ENCODE data around the gene ZMAT3.
"Not testable (repeated sequence)": the region's sequence is repeated elsewhere in the genome, so short reads cannot be mapped to it uniquely, and the experiment has no call there.

ZMAT3 gene, protein sequence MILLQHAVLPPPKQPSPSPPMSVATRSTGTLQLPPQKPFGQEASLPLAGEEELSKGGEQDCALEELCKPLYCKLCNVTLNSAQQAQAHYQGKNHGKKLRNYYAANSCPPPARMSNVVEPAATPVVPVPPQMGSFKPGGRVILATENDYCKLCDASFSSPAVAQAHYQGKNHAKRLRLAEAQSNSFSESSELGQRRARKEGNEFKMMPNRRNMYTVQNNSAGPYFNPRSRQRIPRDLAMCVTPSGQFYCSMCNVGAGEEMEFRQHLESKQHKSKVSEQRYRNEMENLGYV

DNA sequence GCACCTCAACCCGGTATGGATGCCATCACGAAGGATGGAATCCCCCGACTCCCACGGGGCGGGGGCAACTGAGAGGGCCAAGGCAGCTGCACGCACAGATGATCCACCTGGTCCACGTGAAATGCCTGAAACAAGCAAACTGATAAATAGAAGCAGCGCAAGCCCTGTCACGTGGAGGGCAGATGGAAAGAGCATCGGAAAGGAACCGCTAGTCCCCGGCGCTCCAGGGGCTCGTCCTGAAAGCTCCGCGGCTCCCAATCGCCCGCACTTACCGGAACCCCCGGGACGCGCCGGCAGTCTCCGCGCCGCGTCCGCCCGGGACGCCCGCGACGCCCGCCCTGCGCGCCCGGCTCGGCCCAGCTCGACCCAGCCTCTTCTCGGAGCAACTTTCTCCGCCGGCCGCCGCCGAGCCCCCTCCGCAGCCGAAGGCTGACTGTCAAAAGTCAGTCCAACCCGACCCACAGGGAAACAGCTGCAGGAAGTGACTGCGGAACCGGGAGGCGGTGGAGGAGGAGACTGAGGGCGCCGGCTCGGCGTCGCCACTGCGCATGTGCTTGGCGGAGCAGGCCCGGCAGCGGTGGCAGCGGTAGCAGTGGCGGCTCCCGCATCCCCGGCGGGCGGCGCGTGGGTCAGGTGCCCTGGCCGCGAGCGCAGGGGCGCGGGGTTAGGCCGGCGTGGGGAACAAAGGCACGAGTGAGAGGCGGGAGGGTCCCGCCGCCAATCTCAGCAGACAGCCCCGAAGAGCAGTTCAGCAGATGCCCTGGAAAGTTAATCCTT, at the start of gene ZMAT3:
Gene ZMAT3 (minus strand): TSS at position 487 of the 777 bp plus-strand sequence. CDS start 4,057 bp downstream, outside the sequence.
- DNase-seq = peak in 1 of 2 experiments; percentile 14

DNA sequence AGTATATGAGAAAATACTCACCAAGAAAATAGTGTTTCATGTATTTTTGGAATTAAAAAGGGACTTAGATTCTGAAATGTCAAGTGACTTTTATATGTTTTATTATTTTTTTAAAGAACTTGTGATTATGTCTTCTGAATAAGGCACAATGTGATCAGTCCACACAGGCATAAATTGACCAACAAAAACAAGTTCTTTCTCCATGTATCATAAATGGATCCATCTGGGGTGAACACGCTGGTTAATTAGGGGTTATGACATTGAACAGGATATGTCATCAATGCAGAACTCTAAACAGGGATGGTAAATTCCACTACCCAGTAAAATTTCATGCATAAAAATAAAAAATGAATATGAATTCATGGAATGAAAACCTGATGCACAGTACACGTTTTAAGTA, 45.2 kb upstream of the ZMAT3 start:
- DNase-seq = no peak

DNA sequence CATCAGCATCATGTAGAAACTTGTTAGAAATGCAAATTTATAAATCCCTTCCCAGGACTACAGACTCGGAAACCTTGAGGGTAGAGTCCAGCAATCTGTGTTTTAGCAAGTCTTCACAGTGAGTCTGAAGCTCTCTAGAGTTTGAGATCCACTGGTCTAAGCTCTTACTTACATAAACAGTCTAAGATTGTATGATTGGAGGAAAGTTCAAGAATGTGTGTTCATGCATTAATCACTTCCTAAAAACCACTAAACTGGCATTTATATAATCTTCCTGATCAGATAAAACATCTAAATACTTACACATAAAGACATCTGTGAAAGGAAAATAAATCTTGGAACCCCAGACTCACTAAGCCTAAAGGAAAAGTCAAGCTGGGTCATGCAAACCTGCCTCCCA, 43.8 kb upstream of the ZMAT3 start:
- not testable (repeated sequence) for DNase-seq

- DNase-seq = no peak
These were observed 42.3 kb upstream of the ZMAT3 start for GRCh38 chr3:179113903-179114302.

- no peak for DNase-seq
These were observed 36.5 kb upstream of the ZMAT3 start for GRCh38 chr3:179108086-179108485.

GRCh38 chr3:179107617-179108016, 36.0 kb upstream of the ZMAT3 start:
- DNase-seq = no peak

- DNase-seq = no peak
These were observed 34.3 kb upstream of the ZMAT3 start for GRCh38 chr3:179105881-179106280.

DNA sequence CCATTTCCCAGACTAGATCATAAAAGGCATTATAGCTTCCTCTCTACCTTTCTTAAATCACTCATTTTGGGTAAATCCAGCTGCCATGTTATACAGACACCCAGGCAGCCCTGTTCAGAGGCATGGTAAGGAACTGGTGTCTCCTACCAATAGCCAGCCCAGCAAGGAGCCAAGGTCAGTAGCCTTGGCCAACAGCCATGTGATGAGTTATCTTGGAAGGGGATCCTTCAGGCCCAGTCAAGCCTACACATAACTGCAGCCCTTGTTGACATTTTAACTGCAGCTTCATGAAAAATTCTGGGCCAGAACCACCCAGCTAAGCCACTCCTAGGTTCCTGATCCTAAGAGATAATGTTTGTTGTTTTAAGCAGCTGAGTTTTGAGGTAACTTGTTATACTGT, 29.0 kb upstream of the ZMAT3 start:
- DNase-seq = no peak

DNA sequence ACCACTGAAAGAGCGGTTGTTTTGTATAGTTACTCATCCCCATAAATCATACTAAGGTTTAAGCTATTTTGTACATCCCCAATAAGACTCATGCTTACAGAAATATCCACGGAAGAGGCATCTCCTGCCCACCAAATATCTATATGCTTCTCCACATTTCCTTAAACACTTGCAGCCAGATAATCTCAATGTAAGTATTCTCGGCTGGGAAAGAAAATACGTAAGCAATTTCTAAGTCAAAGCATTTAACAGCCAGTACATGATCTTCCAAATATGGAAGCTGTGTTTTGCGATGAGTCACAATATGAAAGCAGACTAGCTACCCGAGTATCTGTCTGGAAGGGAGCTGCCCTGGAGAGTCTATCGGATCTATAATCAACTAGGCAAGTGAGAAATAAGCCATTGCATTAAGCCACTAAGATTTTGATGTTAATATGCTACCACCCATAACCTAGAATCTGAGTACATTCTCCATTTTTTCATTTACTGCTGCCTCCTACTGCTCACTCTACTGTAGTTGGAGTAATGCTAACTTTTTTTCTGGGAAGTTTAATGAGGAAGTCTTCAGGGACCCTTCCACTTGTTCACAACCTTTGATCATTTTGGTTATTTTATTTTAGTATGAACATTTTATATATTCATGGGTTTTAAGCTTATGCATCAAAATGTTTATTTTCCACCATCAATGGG, 26.9 kb upstream of the ZMAT3 start:
- DNase-seq = no peak

DNA sequence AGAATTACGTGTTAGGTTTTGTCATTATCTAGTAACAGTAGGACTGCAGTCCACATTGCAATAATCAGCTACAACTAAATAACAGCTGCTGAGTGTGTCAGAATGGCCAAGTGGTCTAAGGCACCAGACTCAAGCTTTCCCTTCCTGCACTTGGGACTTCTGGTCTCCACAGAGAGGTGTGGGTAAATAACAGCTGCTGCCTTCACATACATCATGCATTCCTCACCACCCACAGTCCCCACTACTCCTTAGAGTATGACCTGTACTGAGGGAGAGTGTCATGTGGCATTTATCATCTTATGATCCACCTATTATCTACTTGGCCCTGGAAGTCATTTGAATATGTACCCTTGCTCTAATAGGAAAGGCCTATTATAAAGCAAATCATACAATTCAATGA, 22.2 kb upstream of the ZMAT3 start:
- no peak for DNase-seq

DNA sequence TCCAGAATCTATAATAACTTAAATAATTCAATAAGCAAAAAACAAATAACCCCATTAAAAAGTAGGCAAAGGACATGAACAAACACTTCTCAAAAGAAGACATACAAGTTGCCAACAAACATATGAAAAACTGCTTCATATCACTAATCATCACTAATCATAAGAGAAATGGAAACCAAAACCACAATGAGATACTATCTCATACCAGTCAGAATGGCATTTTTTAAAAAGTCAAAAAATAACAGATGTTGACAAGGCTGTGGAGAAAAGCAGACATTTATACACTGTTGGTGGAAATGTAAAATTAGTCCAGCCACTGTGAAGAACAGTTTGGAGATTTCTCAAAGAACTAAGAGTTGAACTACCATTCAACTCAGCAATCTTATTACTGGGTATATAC, 19.5 kb upstream of the ZMAT3 start:
- DNase-seq = no peak

GRCh38 chr3:179088306-179088705, 16.7 kb upstream of the ZMAT3 start:
- DNase-seq = no peak

GRCh38 chr3:179083977-179084376, 12.4 kb upstream of the ZMAT3 start:
- no peak for DNase-seq

- no peak for DNase-seq
These were observed 10.8 kb upstream of the ZMAT3 start for GRCh38 chr3:179082416-179082815.

DNA sequence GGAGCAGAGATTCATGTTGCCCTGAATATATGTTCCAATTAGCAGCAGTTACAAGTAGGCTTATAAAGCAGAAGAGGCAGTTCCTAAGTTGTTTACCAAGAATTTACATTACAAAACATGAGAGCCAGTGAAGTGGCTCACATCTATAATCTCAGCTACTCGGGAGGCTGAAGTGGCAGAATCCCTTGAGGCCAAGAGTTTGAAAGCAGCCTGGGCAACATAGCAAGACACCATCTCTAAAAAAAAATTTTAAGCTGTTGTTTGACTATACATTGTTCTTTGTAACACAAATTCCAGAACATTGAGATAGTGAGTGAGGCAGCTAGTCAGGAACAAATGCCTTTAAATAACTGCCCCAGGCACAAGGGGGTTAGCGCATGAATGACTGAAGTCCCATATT, 10.3 kb upstream of the ZMAT3 start:
- no peak for DNase-seq

DNA sequence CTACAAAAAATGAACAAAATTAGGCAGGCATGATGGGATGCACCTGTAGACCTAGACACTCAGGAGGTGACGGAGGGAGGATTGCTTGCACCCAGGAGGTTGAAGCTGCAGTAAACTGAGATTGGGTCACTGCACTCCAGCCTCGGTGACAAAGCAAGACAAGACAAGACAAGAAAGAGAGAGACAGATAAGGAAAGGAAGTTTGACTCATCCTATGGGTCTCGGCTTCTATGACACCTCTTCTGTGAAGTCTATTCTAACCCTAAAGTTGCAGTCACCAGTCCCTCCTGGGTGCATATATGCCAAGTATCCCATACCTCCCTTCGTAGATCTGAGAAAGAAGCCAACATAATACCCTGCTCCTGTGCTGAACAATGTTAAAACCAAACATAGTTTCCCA, 7.9 kb upstream of the ZMAT3 start:
- DNase-seq = no peak

DNA sequence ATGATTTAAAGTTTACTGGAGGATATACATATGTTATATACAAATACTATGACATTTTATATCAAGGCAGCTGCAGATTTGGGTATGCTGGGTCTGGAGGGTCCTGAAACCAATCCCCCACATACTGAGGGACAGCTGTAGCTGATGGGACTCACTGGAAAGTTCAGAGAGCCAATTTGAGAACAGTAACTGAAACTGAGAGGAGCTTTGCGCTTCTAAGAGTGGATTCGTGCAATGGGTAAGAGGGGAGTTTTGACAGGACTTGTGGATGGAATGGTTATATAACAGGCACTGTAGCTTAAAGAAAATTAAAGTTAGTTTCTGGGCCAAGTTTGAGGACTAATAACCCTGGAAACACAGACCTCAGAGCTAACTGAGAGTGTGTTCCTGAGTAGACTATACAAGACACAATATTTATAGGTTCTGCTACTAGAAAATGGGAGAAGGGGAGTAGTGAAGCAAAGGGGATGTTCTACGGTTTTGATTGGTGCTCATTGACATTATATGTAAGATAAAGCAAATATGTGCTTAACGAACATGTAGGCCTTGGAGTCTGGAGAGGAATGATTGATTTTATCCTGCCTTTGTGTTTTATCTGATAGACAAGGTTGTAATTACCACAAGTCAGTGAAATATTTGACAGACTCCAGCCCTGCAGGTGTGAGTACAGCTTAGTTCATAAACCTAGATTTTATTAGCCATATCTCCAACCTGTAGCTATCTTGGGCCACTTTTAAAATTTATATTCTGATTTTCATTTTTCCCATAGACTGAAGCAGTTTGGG, 4.8 kb upstream of the ZMAT3 start:
- no peak for DNase-seq

DNA sequence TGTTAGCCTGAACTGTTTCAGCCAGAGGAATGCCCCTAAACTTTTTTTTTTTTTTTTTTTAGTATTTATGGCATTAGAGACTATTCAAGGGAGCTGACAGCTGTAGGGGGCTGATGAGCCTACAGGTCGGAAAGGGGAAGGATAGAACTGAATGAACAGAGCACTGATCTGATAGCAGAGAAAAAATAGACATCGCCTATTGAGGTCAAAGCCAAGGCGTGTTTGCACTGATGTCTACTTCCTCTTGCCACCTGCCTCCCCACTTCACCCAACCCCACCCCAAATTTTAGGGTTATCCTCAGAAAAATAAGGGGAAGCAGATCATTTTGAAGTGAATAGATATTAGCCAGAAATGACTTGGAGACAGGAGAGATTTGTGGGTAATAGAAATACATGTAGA, 3.0 kb upstream of the ZMAT3 start:
- no peak for DNase-seq

DNA sequence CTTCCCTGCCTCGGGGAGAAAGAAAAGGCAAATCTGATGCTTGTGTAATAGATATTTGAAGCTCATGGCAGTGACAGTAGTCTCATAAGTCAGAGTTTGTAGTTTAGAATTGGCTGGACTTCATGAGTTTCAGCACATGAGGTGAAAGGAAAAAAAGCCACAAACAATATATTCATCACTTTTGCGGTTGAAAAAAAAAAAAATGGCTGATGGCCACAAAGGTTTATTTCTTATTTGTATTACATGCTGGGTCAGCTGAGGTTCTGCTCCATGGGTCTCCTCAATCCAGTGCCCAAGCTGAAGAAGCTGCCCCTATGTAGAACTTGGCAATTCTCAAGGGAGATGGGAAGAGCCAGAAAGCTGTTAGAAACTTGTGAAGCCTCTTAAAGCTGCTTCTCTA, 2.2 kb upstream of the ZMAT3 start:
- DNase-seq = no peak

GRCh38 chr3:179072100-179072438, 460 bp upstream of the ZMAT3 start:
- DNase-seq = no peak

DNA sequence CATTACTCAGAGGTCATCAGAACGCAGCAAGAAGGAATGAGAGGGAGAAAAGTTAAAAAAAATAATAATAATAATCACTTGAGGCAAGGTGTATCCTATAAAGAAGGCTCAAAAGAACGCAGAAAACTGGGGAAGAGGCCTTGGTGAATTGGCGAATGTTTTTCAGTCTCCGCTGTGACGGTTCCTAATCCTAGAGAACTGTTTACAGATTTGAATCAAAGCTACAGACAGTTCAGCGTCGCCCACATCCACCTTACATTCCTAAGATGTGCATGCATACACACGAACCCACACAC, 634 bp downstream of the ZMAT3 start:
- no peak for DNase-seq

DNA sequence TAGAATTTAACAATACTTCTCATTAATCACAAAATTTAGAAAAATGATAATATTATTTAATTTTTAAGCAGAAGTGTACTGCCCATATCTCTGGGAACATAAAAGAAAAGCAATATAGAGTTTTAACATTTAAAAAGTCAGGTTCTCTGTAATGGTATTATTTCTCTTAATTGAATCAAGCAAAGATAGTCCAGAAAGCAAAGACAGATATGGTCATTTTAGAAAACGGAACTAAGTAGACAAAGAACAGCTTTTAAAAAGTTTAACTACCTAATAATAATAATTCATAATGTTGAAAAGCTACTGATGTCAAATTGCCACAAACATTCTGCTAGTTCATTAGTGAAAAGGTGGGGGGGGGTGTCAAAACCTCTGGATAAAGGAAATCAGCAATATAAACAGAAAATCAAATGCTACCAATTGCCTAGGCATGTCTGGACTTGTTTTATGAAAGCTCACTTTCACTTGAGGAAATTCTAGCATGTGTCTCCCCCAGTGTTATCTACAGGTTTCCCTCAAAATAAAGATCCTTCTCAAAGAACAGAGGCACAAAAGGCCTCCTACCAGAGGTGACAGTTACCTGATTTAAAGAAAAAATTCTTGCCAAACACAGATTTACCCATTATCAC, 1.7 kb downstream of the ZMAT3 start:
- DNase-seq = no peak

All from cerebellar nuclear complex (tissue), 1 donor.